OCI-LY1 (cell line): ENCODE results near the gene KAT6B.

Source experiments
- H2AFZ ChIP-seq: fragments of 200-600 bp; sonication (generic), shearing (Covaris generic); 2 replicates; pipeline ENCODE4 v1.6.0; 2014; ENCODE audit warnings: antibody characterized with exemption, mild to moderate bottlenecking, low read length
- H3F3A ChIP-seq: fragments of 200-600 bp; sonication (generic), shearing (Covaris generic); 2 replicates; pipeline ENCODE4 v1.6.0; 2014; ENCODE audit warnings: mild to moderate bottlenecking, antibody characterized with exemption, low read length, moderate library complexity; ENCODE audit not compliant: insufficient read depth
- H3K27ac ChIP-seq: fragments of 200-600 bp; sonication (generic); 2 replicates; pipeline ENCODE4 v1.5.1; 2014; ENCODE audit warnings: low read length, mixed run types, mild to moderate bottlenecking, low read depth; ENCODE audit not compliant: poor library complexity, severe bottlenecking
- H3K27me3 ChIP-seq: fragments of 200-600 bp; sonication (generic); 2 replicates; pipeline ENCODE4 v1.6.0; 2014; ENCODE audit warnings: antibody characterized with exemption, mild to moderate bottlenecking, low read length, moderate library complexity; ENCODE audit not compliant: insufficient read depth
- H3K36me3 ChIP-seq: fragments of 200-600 bp; sonication (generic); 2 replicates; pipeline ENCODE4 v1.6.1; 2014; ENCODE audit warnings: mild to moderate bottlenecking, antibody characterized with exemption, low read length, moderate library complexity, mixed read lengths; ENCODE audit not compliant: insufficient read depth
- H3K4me1 ChIP-seq: fragments of 200-600 bp; sonication (generic); 2 replicates; pipeline ENCODE4 v1.5.1; 2014; ENCODE audit warnings: mild to moderate bottlenecking, low read length, moderate library complexity; ENCODE audit not compliant: insufficient read depth, severe bottlenecking
- H3K4me2 ChIP-seq: fragments of 200-600 bp; sonication (generic), shearing (Covaris generic); 2 replicates; pipeline ENCODE4 v1.6.1; 2014; ENCODE audit warnings: low read length
- H3K4me3 ChIP-seq: fragments of 200-600 bp; sonication (generic); 2 replicates; pipeline ENCODE4 v1.5.1; 2014; ENCODE audit warnings: low read length, low read depth, mild to moderate bottlenecking, mixed read lengths; ENCODE audit not compliant: poor library complexity, severe bottlenecking
- H3K79me2 ChIP-seq: fragments of 200-600 bp; shearing (Covaris generic); 2 replicates; pipeline ENCODE4 v1.6.1; 2016; ENCODE audit warnings: mixed run types, low read length, mixed read lengths; ENCODE audit not compliant: insufficient read depth
- H3K9ac ChIP-seq: fragments of 200-600 bp; sonication (generic), shearing (Covaris generic); 2 replicates; pipeline ENCODE4 v1.6.1; 2014; ENCODE audit warnings: mild to moderate bottlenecking, low read length, mixed read lengths
- H3K9me2 ChIP-seq: fragments of 200-600 bp; sonication (generic), shearing (Covaris generic); 2 replicates; pipeline ENCODE4 v1.6.1; 2014; ENCODE audit warnings: low read depth, mild to moderate bottlenecking, low read length, mixed read lengths
- H3K9me3 ChIP-seq: fragments of 200-600 bp; shearing (Covaris generic); 2 replicates; pipeline ENCODE4 v1.6.1; 2014; ENCODE audit warnings: low read length, mixed read lengths
- H4K20me1 ChIP-seq: fragments of 200-600 bp; sonication (generic), shearing (Covaris generic); 2 replicates; pipeline ENCODE4 v1.6.0; 2016; ENCODE audit warnings: mild to moderate bottlenecking, low read length; ENCODE audit not compliant: insufficient read depth
- EZH2 ChIP-seq: fragments of 200-600 bp; sonication (generic), shearing (Covaris generic); IDR thresholded peaks from 2 replicates; pipeline ENCODE4 v1.8.0; 2017; ENCODE audit warnings: borderline replicate concordance, mixed run types, mild to moderate bottlenecking, antibody characterized with exemption, low read length, moderate library complexity, mixed read lengths
- TF ChIP-seq, protein P1 (sequence below): fragments of 200-600 bp; sonication (generic), shearing (Covaris generic); IDR thresholded peaks from 2 replicates; pipeline ENCODE4 v1.5.1; 2017; ENCODE audit warnings: mild to moderate bottlenecking, antibody characterized with exemption, low read length, moderate library complexity, mixed read lengths

KAT6B gene

DNA sequence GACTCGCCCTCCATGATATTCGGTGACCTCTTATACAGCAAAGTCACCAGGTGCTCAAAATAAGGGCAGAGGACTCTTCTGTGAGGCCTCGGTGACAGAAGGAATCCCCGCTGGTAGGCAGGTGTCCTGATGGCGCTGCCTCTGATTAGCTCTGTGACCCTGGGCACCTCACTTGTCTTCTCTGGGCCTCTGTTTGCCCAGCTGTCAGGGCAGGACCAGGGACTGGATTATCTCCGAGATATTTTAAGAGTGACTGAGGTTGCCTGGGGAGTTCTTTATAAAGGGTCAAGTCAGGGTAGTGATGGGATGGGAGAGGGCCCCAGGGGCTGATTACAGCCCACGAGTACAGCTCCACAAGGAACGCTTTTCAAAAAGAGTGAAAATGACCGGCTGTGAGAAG, 214.2 kb downstream of the KAT6B start:
- Histone ChIP-seq H3K9ac (no peak overlapping the region), H3K27me3 (no peaks in the 10 kb centered on the region), H3F3A (no peaks in the 10 kb centered on the region), H3K36me3 (no peaks in the 10 kb centered on the region), H3K27ac (no peak overlapping the region), H3K4me1 (peaks cover 6% of the 10 kb centered on the region), H4K20me1 (no peaks in the 10 kb centered on the region), H3K79me2 (no peaks in the 10 kb centered on the region), H2AFZ (no peak overlapping the region), H3K4me3 (no peak overlapping the region), H3K9me2 (no peaks in the 10 kb centered on the region), H3K4me2 (no peak overlapping the region), H3K9me3 (no peaks in the 10 kb centered on the region)
- TF ChIP-seq, protein P1, sequence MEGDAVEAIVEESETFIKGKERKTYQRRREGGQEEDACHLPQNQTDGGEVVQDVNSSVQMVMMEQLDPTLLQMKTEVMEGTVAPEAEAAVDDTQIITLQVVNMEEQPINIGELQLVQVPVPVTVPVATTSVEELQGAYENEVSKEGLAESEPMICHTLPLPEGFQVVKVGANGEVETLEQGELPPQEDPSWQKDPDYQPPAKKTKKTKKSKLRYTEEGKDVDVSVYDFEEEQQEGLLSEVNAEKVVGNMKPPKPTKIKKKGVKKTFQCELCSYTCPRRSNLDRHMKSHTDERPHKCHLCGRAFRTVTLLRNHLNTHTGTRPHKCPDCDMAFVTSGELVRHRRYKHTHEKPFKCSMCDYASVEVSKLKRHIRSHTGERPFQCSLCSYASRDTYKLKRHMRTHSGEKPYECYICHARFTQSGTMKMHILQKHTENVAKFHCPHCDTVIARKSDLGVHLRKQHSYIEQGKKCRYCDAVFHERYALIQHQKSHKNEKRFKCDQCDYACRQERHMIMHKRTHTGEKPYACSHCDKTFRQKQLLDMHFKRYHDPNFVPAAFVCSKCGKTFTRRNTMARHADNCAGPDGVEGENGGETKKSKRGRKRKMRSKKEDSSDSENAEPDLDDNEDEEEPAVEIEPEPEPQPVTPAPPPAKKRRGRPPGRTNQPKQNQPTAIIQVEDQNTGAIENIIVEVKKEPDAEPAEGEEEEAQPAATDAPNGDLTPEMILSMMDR = no peak
- TF ChIP-seq EZH2 = no peak

DNA sequence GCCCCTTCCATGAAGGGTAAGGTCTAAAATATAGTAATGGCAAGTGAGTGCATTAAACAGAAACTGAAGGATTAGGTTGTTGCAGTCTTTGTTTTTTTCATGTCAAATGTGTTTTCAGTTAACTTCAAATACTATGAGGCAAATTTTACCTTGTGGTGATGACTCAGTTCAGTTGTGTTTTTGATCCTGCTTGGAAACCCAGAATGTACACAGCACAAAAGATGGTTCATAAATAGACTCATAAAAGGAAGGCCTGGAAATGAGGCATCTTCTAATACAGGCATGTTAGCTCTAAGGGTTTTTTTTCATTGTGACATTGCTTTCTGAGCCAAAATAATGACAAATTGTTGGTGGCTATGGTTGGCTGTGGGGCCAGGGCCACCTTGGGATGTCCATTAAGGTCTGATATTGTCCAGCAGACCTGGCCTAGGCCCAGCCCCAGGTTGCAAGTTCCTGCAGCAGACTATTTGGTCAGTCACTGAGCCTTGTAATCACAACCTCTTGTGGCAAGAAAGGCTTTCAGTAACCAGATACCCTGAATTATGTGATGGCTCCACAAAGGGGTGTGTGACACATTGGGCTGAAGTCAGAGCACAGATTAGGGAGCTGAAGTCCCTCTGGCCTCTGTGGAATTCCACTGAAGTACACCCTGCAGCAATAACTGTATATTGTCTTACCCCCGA, 216.0 kb downstream of the KAT6B start:
- H3K9me3 ChIP-seq = no peaks in the 10 kb centered on the region
- no peaks in the 10 kb centered on the region for H3F3A ChIP-seq
- no peaks in the 10 kb centered on the region for H3K9me2 ChIP-seq
- no peak overlapping the region for H3K9ac ChIP-seq
- no peak overlapping the region for H2AFZ ChIP-seq
- H3K27ac ChIP-seq = no peak overlapping the region
- H4K20me1 ChIP-seq = no peaks in the 10 kb centered on the region
- TF ChIP-seq EZH2 = no peak
- TF ChIP-seq, protein P1 = no peak
- no peaks in the 10 kb centered on the region for H3K36me3 ChIP-seq
- H3K79me2 ChIP-seq = no peaks in the 10 kb centered on the region
- H3K27me3 ChIP-seq = no peaks in the 10 kb centered on the region
- H3K4me2 ChIP-seq = no peak overlapping the region
- H3K4me3 ChIP-seq = no peak overlapping the region
- peaks cover 7% of the 10 kb centered on the region for H3K4me1 ChIP-seq

DNA sequence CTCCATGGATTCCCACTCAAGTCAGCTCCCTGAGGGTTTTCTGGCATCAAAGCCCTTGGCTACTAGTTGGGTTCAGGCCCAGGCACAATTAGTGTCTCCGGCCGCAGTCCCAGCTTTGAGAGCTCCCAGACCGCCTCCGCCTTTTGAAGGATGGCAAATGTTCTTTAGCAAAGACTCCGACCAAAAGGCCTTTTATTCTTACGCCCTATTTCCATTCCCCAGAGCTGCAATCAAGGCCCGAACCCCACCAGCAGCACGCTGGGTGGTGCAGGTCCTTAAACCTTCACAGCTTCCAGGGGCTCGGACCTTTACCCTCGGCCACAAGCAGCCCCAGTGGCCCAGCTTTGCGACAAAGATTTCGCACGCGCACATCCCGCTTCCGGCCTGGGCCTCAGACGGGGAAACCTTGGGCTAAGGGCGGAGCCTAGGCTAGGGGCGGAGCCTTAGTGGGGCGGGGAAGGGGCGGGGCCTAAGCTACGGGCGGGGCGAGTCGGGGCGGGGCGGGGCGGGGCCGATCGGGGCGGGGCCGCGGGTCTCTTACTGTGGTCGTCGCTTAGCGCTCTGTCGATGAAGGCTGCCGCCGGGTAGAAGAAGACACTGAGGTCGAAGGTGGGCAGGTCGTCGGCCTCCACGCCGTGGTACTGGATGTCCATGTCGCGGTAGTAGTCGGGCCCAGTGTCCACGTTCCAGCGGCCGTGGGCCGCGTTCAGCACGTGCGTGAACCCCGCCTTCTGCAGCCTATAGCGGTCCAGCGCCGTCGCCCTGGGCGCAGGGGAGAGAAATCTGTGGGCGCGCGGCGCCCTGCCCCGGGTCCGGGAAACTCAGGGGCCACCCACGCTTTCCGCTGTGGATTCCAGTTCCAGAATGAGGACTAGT, 217.1 kb downstream of the KAT6B start:
- no peak overlapping the region for H3K4me3 ChIP-seq
- no peak overlapping the region for H3K4me2 ChIP-seq
- no peak overlapping the region for H3K27ac ChIP-seq
- H3K9me3 ChIP-seq = no peaks in the 10 kb centered on the region
- H4K20me1 ChIP-seq = no peaks in the 10 kb centered on the region
- H3K36me3 ChIP-seq = no peaks in the 10 kb centered on the region
- no peaks in the 10 kb centered on the region for H3K27me3 ChIP-seq
- no peaks in the 10 kb centered on the region for H3K79me2 ChIP-seq
- H3F3A ChIP-seq = no peaks in the 10 kb centered on the region
- TF ChIP-seq EZH2 = no peak
- TF ChIP-seq, protein P1 = no peak
- H2AFZ ChIP-seq = no peak overlapping the region
- no peaks in the 10 kb centered on the region for H3K9me2 ChIP-seq
- H3K4me1 ChIP-seq = peaks cover 7% of the 10 kb centered on the region
- no peak overlapping the region for H3K9ac ChIP-seq
